ENCODE measurements around the gene TUBB1.
A peak's percentile ranks its signal among the peaks of the same experiment; 100 is the strongest.

TUBB1 gene

GRCh38 chr20:59028812-59029211, 9.6 kb downstream of the TUBB1 start:
- Histone ChIP-seq H3K9ac (no peak overlapping the region), H3K27me3 (ENCODE audit: insufficient read depth, low read depth) (no peaks in the 10 kb centered on the region), H3K79me2 (ENCODE audit: insufficient read depth, low read depth) (peaks cover 64% of the 10 kb centered on the region), H3K27ac (no peak overlapping the region), H2AFZ (ENCODE audit: low read depth) (no peak overlapping the region), H3K4me3 (IDR thresholded peaks at IDR 0.05; ENCODE audit: insufficient read depth, low read depth, low read length) (no peak overlapping the region), H4K20me1 (ENCODE audit: insufficient read depth) (no peaks in the 10 kb centered on the region), H3K4me2 (peak overlapping the region; percentile 95; the same call in 1 of the 2 replicates), H3K4me1 (ENCODE audit: low read depth, poor library complexity, severe bottlenecking) (peaks cover 51% of the 10 kb centered on the region), H3K36me3 (ENCODE audit: insufficient read depth) (peaks cover 17% of the 10 kb centered on the region; the same call in 1 of the 2 replicates)
- TF ChIP-seq, protein P1, sequence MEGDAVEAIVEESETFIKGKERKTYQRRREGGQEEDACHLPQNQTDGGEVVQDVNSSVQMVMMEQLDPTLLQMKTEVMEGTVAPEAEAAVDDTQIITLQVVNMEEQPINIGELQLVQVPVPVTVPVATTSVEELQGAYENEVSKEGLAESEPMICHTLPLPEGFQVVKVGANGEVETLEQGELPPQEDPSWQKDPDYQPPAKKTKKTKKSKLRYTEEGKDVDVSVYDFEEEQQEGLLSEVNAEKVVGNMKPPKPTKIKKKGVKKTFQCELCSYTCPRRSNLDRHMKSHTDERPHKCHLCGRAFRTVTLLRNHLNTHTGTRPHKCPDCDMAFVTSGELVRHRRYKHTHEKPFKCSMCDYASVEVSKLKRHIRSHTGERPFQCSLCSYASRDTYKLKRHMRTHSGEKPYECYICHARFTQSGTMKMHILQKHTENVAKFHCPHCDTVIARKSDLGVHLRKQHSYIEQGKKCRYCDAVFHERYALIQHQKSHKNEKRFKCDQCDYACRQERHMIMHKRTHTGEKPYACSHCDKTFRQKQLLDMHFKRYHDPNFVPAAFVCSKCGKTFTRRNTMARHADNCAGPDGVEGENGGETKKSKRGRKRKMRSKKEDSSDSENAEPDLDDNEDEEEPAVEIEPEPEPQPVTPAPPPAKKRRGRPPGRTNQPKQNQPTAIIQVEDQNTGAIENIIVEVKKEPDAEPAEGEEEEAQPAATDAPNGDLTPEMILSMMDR (conservative IDR thresholded peaks at IDR 0.05; ENCODE audit: low read depth, low read length): no peak

GRCh38 chr20:59030911-59031563, 11.8 kb downstream of the TUBB1 start:
- Histone ChIP-seq H3K79me2 (ENCODE audit: insufficient read depth, low read depth) (peaks cover 58% of the 10 kb centered on the region), H4K20me1 (ENCODE audit: insufficient read depth) (no peaks in the 10 kb centered on the region), H2AFZ (ENCODE audit: low read depth) (peak overlapping the region; percentile 52; the same call in 1 of the 2 replicates), H3K27me3 (ENCODE audit: insufficient read depth, low read depth) (no peaks in the 10 kb centered on the region), H3K9ac (peak overlapping the region; percentile 85), H3K27ac (peak overlapping the region; percentile 69; the same call in 1 of the 2 replicates), H3K36me3 (ENCODE audit: insufficient read depth) (peaks cover 24% of the 10 kb centered on the region; the same call in 1 of the 2 replicates), H3K4me3 (IDR thresholded peaks at IDR 0.05; ENCODE audit: insufficient read depth, low read depth, low read length) (peak overlapping the region; percentile 12), H3K4me1 (ENCODE audit: low read depth, poor library complexity, severe bottlenecking) (peaks cover 59% of the 10 kb centered on the region), H3K4me2 (peak overlapping the region; percentile 95)
- TF ChIP-seq, protein P1 (conservative IDR thresholded peaks at IDR 0.05; ENCODE audit: low read depth, low read length): no peak

GRCh38 chr20:59031564-59032022, 12.4 kb downstream of the TUBB1 start:
- peaks cover 29% of the 10 kb centered on the region; the same call in 1 of the 2 replicates for H3K36me3 ChIP-seq (ENCODE audit: insufficient read depth)
- H4K20me1 ChIP-seq (ENCODE audit: insufficient read depth): no peaks in the 10 kb centered on the region
- H3K27me3 ChIP-seq (ENCODE audit: insufficient read depth, low read depth): no peaks in the 10 kb centered on the region
- H3K79me2 ChIP-seq (ENCODE audit: insufficient read depth, low read depth): peaks cover 54% of the 10 kb centered on the region
- peak overlapping the region; percentile 52; the same call in 1 of the 2 replicates for H2AFZ ChIP-seq (ENCODE audit: low read depth)
- H3K4me1 ChIP-seq (ENCODE audit: low read depth, poor library complexity, severe bottlenecking): peaks cover 59% of the 10 kb centered on the region
- H3K9ac ChIP-seq: peak overlapping the region; percentile 85
- TF ChIP-seq, protein P1 (conservative IDR thresholded peaks at IDR 0.05; ENCODE audit: low read depth, low read length): no peak
- peak overlapping the region; percentile 12 for H3K4me3 ChIP-seq (IDR thresholded peaks at IDR 0.05; ENCODE audit: insufficient read depth, low read depth, low read length)
- peak overlapping the region; percentile 69 for H3K27ac ChIP-seq
- peak overlapping the region; percentile 95 for H3K4me2 ChIP-seq

- H3K27me3 ChIP-seq (ENCODE audit: insufficient read depth, low read depth): no peaks in the 10 kb centered on the region
- no peaks in the 10 kb centered on the region for H4K20me1 ChIP-seq (ENCODE audit: insufficient read depth)
- H2AFZ ChIP-seq (ENCODE audit: low read depth): peak within 1 kb of the TSS; percentile 57
- peak within 1 kb of the TSS; percentile 69 for H3K27ac ChIP-seq
- peaks cover 56% of the 10 kb centered on the region for H3K79me2 ChIP-seq (ENCODE audit: insufficient read depth, low read depth)
- H3K4me1 ChIP-seq (ENCODE audit: low read depth, poor library complexity, severe bottlenecking): peaks cover 59% of the 10 kb centered on the region
- H3K36me3 ChIP-seq (ENCODE audit: insufficient read depth): peaks cover 35% of the 10 kb centered on the region; the same call in 1 of the 2 replicates
- H3K9ac ChIP-seq: peak within 1 kb of the TSS; percentile 85
- peak within 1 kb of the TSS; percentile 95 for H3K4me2 ChIP-seq
- TF ChIP-seq, protein P1 (conservative IDR thresholded peaks at IDR 0.05; ENCODE audit: low read depth, low read length): no peak
- peak within 1 kb of the TSS; percentile 12 for H3K4me3 ChIP-seq (IDR thresholded peaks at IDR 0.05; ENCODE audit: insufficient read depth, low read depth, low read length)
Measured at GRCh38 chr20:59032023-59032712, 12.9 kb downstream of the TUBB1 start, which contains the start of gene ATP5F1E. TSS of gene ATP5F1E (minus strand) at chr20:59032335. CDS start at chr20:59032251, 84 bp downstream.
